ENCODE results near the gene OVOL3.

The OVOL3 gene

DNA sequence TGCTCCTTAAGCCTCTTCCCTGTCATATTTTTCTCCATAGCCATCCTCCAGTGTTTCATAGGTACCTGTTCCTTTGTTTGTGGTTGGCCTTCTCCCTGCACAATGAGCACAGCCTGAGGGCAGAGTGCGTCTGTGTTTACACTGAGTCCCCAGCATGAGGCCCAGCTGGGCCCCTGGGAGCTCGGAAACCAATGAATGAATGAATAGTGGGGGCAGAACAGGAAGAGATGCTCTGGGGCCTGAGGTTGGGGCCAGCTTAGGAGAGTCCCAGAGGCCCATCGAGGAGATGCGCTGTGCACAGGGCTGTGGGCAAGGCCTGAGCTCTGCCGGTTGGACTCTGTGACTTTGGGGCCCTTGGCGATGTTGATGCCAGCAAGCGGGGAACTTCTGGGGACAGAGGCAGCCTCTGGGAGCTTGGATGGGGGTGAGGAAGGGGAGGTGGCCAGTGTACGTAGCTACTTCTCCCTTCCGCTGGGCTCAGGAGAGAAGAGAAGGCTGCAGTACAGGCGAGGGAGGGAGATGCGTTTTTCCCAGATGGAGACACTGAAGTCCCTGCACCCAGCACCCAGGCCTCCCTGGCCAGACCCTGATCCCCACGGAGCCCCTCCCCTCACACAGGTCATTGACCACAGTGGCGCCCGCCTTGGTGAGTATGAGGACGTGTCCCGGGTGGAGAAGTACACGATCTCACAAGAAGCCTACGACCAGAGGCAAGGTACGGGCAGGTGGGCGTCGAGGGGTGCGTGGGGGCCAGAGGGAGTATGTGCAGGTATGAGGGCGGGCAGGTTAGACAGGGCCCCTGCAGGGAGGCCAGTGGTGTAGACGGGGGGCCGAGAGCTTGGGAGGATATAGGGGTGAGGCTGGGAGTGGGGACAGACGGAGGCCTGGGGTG is 9.4 kb downstream of the OVOL3 start:
- no peaks in the 10 kb centered on the region for H3K9me3 ChIP-seq (ENCODE audit: control insufficient read depth, insufficient read depth, low read length)
- H3K79me2 ChIP-seq (ENCODE audit: control insufficient read depth, low read length), result peaks cover 20% of the 10 kb centered on the region
- no peak overlapping the region for H3K4me3 ChIP-seq (ENCODE audit: low read length)
- TF ChIP-seq EZH2phosphoT487 (IDR thresholded peaks at IDR 0.05; ENCODE audit: borderline replicate concordance, low read length), result no peak
- TF ChIP-seq, protein P1, sequence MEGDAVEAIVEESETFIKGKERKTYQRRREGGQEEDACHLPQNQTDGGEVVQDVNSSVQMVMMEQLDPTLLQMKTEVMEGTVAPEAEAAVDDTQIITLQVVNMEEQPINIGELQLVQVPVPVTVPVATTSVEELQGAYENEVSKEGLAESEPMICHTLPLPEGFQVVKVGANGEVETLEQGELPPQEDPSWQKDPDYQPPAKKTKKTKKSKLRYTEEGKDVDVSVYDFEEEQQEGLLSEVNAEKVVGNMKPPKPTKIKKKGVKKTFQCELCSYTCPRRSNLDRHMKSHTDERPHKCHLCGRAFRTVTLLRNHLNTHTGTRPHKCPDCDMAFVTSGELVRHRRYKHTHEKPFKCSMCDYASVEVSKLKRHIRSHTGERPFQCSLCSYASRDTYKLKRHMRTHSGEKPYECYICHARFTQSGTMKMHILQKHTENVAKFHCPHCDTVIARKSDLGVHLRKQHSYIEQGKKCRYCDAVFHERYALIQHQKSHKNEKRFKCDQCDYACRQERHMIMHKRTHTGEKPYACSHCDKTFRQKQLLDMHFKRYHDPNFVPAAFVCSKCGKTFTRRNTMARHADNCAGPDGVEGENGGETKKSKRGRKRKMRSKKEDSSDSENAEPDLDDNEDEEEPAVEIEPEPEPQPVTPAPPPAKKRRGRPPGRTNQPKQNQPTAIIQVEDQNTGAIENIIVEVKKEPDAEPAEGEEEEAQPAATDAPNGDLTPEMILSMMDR (IDR thresholded peaks at IDR 0.05; ENCODE audit: low read depth, low read length, poor library complexity, severe bottlenecking), result no peak
- no peak overlapping the region for H3K4me2 ChIP-seq (ENCODE audit: low read length)
- H4K20me1 ChIP-seq (ENCODE audit: control insufficient read depth, insufficient read depth, low read depth, low read length), result peaks cover 6% of the 10 kb centered on the region; the same call in 1 of the 2 replicates
- no peaks in the 10 kb centered on the region for H3K9me2 ChIP-seq (replicated peaks; ENCODE audit: control insufficient read depth, low read length)
- no peak overlapping the region for H3K27ac ChIP-seq (ENCODE audit: low read depth, low read length)
- no peaks in the 10 kb centered on the region for H3K27me3 ChIP-seq (ENCODE audit: control insufficient read depth, low read length)
- H3K36me3 ChIP-seq (ENCODE audit: control insufficient read depth, low read length), result peaks cover 35% of the 10 kb centered on the region
- no peaks in the 10 kb centered on the region for H3F3A ChIP-seq (ENCODE audit: control insufficient read depth, insufficient read depth)
- H3K4me1 ChIP-seq (ENCODE audit: control insufficient read depth, low read length), result peaks cover 12% of the 10 kb centered on the region

GRCh38 chr19:36120984-36121358 is 10.0 kb downstream of the OVOL3 start:
- peaks cover 16% of the 10 kb centered on the region for H3K79me2 ChIP-seq (ENCODE audit: control insufficient read depth, low read length)
- H3K9me3 ChIP-seq (ENCODE audit: control insufficient read depth, insufficient read depth, low read length), result no peaks in the 10 kb centered on the region
- no peaks in the 10 kb centered on the region for H3K9me2 ChIP-seq (replicated peaks; ENCODE audit: control insufficient read depth, low read length)
- no peak overlapping the region for H3K4me3 ChIP-seq (ENCODE audit: low read length)
- H3F3A ChIP-seq (ENCODE audit: control insufficient read depth, insufficient read depth), result no peaks in the 10 kb centered on the region
- TF ChIP-seq, protein P1 (IDR thresholded peaks at IDR 0.05; ENCODE audit: low read depth, low read length, poor library complexity, severe bottlenecking), result no peak
- TF ChIP-seq EZH2phosphoT487 (IDR thresholded peaks at IDR 0.05; ENCODE audit: borderline replicate concordance, low read length), result no peak
- H3K27ac ChIP-seq (ENCODE audit: low read depth, low read length), result no peak overlapping the region
- no peaks in the 10 kb centered on the region for H3K27me3 ChIP-seq (ENCODE audit: control insufficient read depth, low read length)
- H3K4me2 ChIP-seq (ENCODE audit: low read length), result no peak overlapping the region
- H4K20me1 ChIP-seq (ENCODE audit: control insufficient read depth, insufficient read depth, low read depth, low read length), result peaks cover 6% of the 10 kb centered on the region; the same call in 1 of the 2 replicates
- H3K4me1 ChIP-seq (ENCODE audit: control insufficient read depth, low read length), result peaks cover 10% of the 10 kb centered on the region
- H3K36me3 ChIP-seq (ENCODE audit: control insufficient read depth, low read length), result peaks cover 40% of the 10 kb centered on the region

- peaks cover 4% of the 10 kb centered on the region for H3K4me1 ChIP-seq (ENCODE audit: control insufficient read depth, low read length)
- H3K4me3 ChIP-seq (ENCODE audit: low read length), result no peak overlapping the region
- H3K4me2 ChIP-seq (ENCODE audit: low read length), result no peak overlapping the region
- H3K27me3 ChIP-seq (ENCODE audit: control insufficient read depth, low read length), result no peaks in the 10 kb centered on the region
- H3K9me3 ChIP-seq (ENCODE audit: control insufficient read depth, insufficient read depth, low read length), result no peaks in the 10 kb centered on the region
- H3K9me2 ChIP-seq (replicated peaks; ENCODE audit: control insufficient read depth, low read length), result no peaks in the 10 kb centered on the region
- no peaks in the 10 kb centered on the region for H4K20me1 ChIP-seq (ENCODE audit: control insufficient read depth, insufficient read depth, low read depth, low read length)
- no peak overlapping the region for H3K27ac ChIP-seq (ENCODE audit: low read depth, low read length)
- TF ChIP-seq, protein P1 (IDR thresholded peaks at IDR 0.05; ENCODE audit: low read depth, low read length, poor library complexity, severe bottlenecking), result no peak
- no peak for TF ChIP-seq EZH2phosphoT487 (IDR thresholded peaks at IDR 0.05; ENCODE audit: borderline replicate concordance, low read length)
- H3K79me2 ChIP-seq (ENCODE audit: control insufficient read depth, low read length), result peaks cover 10% of the 10 kb centered on the region
- peaks cover 34% of the 10 kb centered on the region for H3K36me3 ChIP-seq (ENCODE audit: control insufficient read depth, low read length)
- H3F3A ChIP-seq (ENCODE audit: control insufficient read depth, insufficient read depth), result no peaks in the 10 kb centered on the region
Measured at GRCh38 chr19:36121486-36122124, 10.7 kb downstream of the OVOL3 start.
